ENCODE data around the gene ASMTL.
"Not testable (repeated sequence)": the region's sequence is repeated elsewhere in the genome, so short reads cannot be mapped to it uniquely, and the experiment has no call there.

ASMTL gene

DNA sequence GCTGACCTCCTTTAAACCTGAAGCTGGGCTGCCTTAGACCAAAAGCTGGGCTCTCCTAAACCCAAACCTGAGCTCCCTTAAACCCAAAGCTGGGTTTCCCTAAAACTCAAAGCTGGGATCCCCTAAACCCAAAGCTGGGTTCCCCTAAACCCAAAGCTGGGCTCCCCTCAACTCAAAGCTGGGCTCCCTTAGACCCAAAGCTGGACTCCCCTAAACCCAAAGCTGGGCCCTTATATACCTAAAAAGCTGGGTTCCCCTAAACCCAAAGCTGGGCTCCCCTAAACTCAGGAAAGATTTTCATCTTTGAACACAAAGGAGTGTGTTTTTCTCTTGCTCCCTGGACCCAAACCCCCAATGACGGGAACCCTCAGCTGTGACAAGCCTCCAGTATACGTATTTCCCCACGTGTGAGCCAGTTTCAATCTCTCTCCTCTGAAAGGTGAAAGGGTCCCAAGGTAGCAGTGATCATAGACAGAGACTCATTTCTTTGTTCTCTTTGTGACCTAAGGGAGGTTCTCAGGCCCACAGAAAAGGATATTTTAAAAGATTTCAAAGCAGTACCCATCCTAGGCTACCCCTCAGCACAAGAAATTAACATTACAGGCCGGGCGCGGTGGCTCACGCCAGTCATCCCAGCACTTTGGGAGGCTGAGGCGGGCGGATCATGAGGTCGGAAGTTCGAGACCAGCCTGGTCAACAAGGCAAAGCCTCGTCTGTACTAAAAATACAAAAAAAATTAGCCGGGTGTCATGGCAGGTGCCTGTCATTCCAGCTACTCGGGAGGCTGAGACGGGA, 31.3 kb upstream of the ASMTL start:
- no peak overlapping the region for H3K4me3 ChIP-seq

DNA sequence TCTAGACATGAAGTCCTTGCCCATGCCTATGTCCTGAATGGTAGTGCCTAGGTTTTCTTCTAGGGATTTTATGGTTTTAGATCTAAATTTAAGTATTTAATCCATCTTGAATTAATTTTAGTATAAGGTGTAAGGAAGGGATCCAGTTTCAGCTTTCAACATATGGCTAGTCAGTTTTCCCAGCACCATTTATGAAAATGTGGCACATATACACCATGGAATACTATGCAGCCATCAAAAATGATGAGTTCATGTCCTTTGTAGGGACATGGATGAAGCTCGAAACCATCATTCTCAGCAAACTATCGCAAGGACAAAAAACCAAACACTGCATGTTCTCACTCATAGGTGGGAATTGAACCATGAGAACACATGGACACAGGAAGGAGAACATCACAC, 29.8 kb upstream of the ASMTL start:
- not testable (repeated sequence) for H3K4me3 ChIP-seq
- H3K27ac ChIP-seq, result peak overlapping the region in 11 of 21 experiments; percentile 10 to 92 (median 74)

More for the DNA sequence above, 31.3 kb upstream of the ASMTL start:
- peak overlapping the region in 5 of 21 experiments; percentile 17 to 44 (median 26) for H3K27ac ChIP-seq

DNA sequence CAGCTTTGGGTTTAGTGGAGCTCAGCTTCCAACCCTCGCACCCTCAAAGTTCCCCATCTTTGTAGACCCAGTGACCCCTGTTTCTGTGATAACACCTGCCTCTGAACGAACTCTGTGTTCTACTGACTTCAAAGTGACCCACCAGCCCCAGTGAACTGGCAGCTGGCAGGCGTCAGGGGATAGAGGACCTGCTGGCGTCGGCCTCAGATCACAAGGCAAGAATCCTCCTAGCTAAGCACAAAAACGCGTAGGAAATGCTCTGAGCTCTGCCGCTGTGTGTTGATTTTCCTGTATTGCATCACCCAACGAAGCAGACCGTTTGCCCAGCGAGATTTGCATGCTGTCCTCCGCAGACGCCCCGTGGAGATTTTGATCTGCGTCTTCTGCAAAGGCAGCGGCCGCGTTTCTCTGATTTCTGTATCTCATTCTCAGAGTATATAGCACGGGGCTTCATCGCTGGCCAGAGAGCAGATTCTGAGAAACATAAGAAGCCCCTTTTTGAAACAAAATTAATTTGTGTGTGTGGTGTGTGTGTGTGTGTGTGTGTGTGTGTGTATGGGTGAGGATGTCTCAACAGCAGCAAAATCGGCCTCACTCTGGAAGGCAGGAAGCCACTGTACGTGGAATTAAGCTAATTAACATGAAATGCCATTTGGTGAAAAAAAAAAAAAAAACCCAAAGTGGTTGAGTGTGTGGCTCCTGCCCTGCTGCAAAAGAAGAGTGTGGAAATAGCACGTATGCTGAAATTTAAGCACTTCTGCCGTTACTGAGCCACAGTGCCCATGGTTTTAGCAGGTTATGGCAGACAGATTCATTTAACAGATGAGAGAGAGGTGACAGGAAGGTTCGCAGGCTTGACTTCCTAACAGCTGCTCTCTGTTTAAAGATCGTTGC, 29.2 kb upstream of the ASMTL start:
- H3K27ac ChIP-seq, result peak overlapping the region in 19 of 21 experiments; percentile 9 to 92 (median 63)
- peak overlapping the region in 1 of 7 experiments; percentile 7 for H3K4me3 ChIP-seq

DNA sequence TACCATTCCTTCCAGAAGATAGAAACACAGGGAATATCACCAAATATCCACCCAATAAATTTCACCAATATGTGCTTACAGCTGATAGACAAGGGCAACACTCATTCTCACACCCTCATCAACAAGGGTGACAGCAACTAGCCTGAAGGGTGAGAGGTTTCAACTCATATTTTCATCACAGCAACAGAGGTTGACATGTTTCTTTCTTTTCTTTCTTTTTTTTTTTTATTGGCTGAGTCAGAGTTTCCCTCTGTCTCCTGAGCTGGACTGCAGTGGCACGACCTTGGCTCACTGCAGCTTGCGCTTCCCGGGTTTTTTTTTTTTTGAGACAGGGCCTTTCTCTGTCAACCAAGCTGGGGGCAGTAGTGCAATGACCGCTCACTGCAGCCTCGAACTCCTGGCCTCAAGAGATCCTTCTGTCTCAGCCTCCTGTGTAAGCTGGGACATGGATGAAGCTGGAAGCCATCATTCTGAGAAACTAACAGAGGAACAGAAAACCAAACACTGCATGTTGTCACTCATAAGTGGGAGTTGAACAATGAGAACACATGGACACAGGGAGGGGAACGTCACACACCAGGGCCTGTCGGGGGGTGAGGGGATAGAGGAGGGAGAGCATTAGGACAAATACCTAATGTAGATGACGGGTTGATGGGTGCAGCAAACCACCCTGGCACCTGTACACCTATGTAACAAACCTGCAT, 27.5 kb upstream of the ASMTL start:
- H3K27ac ChIP-seq, result peak overlapping the region in 2 of 21 experiments; percentile 89 to 92

DNA sequence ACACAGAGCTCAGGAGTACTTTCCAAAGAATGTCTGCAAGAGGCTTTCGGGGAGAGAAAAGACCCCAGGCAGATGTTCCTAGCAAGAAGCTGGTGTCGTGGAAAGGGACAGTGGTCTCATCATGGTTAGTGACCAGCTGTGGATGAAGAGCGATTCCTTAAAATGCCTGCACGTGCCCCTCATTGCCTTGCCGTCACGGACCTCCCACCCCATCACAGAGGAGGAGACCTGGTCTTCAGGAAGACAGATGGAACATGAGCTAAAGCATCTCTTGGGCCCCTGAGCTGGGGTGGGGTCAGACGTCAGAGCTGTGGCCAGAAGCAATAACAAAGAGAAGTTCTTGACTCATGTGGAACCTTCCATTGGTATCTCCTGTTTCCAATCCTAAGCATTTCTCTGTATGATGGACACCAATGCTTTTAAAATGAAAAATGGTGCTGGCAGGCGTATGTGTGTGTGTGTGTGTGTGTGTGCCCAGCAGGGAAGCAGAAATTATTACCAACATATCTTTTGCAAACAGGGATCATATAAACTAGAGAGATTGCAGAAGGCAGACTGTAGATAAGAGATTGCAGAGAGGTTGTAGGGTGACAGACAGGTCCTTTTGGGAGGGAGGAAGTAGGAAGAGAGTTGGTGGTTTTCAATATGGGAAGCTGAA, 25.2 kb upstream of the ASMTL start:
- Histone ChIP-seq H3K27ac (no peak overlapping the region), H3K4me3 (no peak overlapping the region)

More for the DNA sequence above, 27.5 kb upstream of the ASMTL start:
- no peak overlapping the region for H3K4me3 ChIP-seq

DNA sequence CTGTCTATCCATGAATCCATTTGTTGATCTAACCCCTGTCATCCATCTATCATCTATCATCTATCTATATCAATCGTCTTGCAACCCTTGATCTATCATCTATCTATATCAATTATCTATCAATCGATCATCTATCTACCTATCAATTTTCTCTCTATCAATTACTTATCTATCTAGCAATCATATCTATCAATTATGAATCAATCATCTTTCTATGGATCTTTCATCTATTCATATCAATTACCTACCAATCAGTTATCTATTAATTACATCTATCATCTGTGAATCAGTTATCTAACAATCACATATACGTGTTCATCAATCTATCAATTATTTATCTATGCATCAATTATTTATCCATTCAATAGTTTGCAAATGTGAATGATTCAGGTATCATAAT, 24.5 kb upstream of the ASMTL start:
- no peak overlapping the region for H3K27ac ChIP-seq
- no peak overlapping the region for H3K4me3 ChIP-seq

DNA sequence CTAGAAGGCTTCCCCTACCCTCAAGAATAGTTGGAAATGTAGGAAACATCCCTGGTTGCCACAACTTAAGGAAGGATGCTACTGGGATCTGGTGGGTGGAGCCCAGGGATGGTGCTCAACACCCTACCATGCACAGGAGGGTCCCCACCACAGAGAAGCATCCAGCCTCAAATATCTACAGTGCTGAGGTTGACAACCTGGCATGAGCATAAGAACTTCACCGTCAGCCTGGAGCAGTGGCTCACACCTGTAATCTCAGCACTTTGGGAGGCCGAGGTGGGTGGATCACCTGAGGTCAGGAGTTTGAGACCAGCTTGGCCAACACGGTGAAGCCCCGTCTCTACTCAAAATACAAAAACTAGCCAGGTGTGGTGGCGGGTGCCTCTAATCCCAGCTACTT, 24.0 kb upstream of the ASMTL start:
- no peak overlapping the region for H3K4me3 ChIP-seq
- no peak overlapping the region for H3K27ac ChIP-seq

DNA sequence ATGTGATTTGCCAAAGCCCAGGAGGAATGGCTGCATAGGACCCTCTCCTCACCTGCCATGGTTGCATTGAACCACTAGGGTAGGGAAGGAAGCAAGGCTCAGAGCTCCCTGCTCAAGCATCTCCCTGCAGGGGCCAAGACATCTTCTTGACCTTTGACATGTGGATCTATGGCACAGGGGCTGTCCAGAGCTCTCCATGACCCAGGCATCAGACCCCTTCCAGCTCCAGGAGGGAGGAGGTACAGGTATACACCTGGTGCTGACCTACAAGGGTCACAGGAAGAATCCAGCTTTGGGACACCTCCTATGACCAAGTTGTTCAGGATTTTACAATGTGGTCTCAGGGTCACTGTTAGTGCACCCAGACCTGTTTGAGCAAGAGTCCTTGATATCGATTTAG, 23.2 kb upstream of the ASMTL start:
- Histone ChIP-seq H3K27ac (no peak overlapping the region), H3K4me3 (no peak overlapping the region)

DNA sequence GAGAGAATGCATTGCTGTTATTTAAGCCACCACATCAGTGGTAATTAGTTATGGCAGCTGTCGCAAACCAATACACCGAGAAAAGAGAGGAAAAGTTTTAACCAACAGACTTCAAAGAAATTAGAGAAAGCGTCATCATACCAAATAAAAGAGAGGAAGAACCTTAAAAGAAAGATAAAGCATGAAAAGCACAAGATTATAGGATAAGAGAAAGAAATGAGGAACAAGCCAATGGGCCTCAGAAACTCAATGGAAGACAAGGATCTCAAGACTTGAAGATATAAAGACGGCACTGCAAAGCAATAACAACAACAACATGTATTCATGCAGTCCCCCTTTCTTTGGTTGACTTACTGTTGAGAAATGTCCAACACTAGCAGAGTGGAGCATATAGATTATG, 22.8 kb upstream of the ASMTL start:
- no peak overlapping the region for H3K27ac ChIP-seq
- no peak overlapping the region for H3K4me3 ChIP-seq

DNA sequence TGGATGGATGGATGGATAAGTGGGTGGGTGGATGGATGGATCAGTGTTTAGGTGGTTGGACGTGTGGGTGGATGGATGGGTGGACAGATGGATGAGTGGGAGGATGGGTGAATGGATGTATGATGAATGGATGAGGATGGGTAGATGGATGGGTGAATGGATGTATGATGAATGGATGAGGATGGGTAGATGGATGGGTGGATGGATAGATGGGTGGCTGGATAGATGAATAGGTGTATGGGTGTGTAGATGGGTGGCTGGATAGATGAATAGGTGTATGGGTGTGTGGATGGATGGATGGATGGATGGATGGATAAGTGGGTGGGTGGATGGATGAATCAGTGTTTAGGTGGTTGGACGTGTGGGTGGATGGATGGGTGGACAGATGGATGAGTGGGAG, 21.9 kb upstream of the ASMTL start:
- H3K4me3 ChIP-seq, H3K27ac ChIP-seq: not testable (repeated sequence)

DNA sequence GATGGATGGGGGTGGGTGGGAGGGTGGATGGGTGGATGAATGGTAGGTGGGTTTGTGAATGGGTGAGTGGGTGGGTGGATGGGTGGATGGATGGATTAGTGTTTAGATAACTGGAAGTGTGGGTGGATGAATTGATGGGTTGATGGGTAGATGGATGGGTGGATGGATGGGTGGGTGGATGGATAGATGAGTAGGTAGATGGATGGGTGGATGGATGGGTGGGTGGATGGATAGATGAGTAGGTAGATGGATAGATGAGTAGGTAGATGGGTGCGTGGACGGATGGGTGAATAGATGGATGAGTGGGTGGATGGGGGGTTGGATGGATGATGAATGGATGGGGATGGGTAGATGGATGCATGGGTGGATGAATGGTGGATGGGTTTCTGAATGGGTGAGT, 20.3 kb upstream of the ASMTL start:
- no peak overlapping the region for H3K27ac ChIP-seq
- no peak overlapping the region for H3K4me3 ChIP-seq

DNA sequence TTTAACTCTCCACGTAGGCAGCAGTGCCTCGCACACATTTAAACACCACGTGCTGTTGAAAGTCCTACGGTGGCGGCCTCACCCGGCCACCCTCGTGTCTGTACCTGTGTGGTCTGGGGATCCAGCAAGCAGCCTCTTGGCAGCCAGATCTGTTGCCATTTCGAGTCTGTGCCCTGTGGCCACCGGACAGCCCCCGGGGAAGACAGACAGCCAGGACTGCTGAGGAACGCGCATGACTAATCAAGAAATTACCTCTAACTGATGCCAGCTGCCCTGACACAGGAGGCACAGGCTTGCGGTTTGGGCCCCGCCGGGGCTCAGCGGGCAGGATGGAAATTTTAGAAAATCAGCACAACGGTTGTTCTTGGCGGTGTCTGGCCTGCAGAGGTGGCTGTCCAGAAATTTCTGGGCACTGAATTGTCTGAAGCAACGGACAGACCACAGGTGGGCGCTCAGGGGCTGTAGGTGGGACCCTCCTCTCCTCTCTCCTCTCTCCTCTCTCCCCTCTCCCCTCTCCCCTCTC, 15.6 kb upstream of the ASMTL start:
- Histone ChIP-seq H3K4me3 (no peak overlapping the region), H3K27ac (peak overlapping the region in 10 of 21 experiments; percentile 5 to 81 (median 60))

DNA sequence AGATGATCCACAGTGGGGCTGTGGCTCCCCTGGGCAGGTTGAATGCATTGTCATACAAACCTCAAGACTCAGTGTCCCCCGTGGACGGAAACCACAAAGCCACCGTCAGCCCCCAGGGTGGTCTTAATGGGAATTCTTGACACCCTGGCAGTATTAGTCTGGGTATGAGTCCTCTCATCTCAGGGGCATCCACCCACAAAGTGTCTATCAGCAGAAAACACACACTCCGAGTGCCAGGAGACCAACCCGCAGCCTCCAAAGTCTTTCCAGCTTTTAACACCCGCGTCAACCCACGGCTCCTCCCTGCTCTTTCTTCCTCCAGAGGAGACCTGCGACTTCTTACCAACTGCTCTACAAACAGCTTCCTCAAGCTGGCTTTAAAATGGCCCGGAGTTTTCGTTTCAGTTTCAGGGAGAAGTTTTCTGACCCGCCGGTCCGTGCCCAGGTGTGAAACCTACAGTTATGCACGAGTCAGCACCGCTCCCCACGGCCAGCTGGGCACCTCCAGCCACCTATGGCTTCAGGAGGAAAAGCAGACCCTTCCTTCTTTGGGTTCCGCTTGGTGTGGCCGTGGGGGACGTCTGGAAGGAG, 14.4 kb upstream of the ASMTL start:
- peak overlapping the region in 13 of 21 experiments; percentile 6 to 81 (median 58) for H3K27ac ChIP-seq
- H3K4me3 ChIP-seq, result peak overlapping the region in 1 of 7 experiments; percentile 9

DNA sequence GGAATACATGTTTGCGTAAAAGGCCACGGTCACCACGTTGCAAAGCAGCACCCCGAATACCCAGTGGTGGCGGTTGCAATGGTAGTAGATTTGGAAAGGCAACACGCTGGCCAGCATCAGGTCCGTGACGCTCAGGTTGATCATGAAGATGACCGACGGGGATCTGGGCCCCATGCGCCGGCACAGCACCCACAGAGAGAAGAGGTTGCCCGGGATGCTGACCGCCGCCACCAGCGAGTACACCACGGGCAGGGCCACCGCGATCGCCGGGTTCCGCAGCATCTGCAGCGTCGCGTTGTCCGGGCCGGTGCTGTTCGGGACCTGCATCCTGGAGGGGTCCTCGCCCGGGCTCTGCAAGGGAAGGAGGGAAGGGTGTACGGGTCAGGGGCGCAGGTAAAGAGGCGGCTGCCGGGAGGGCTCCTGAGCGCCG, 13.5 kb upstream of the ASMTL start:
- Histone ChIP-seq H3K4me3 (no peak overlapping the region), H3K27ac (peak overlapping the region in 3 of 21 experiments; percentile 51 to 81 (median 77))

DNA sequence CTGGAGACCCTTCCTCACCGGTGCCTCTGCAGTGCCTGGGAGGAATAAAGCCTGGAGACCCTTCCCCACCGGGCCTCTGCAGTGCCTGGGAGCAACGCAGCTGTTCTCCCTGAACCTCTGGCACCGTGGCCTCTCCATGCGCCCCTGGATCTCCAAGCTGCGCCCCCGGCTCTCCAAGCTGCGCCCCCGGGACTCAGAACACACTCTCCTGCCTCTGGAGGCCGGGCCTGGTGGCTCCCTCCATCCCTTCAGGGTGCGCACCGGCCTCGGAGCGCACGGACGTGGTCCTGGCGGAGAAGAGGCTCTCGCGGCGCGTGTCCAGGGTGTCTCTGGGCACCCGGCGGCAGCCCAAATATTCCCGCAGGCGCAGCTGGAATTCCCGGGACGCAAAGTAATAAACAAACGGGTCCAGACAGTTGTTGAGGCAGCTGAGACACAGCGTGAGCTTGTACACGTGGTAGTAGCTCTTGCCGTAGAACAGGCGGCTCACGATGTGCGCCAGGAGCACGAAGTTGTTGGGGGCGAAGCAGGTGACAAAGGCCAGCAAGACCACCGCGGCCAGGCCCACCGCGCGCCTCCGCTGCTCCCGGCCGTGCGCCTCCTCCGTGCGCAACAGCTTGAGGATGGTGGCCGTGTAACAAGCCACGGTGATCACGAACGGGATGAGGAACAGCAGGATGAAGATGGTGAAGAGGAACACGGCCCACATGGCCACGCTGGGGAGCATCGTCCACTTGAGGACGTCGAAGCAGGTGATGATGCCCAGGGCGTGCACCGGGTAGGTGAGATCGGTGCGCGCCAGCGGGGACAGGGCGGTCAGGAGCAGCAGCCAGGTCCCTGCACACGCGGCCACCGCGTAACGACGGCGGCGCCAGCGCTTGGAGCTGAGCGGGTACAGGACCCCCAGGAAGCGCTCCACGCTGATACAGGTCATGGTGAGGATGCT, 12.8 kb upstream of the ASMTL start:
- H3K27ac ChIP-seq, result peak overlapping the region in 6 of 21 experiments; percentile 26 to 85 (median 64)
- H3K4me3 ChIP-seq, result no peak overlapping the region

DNA sequence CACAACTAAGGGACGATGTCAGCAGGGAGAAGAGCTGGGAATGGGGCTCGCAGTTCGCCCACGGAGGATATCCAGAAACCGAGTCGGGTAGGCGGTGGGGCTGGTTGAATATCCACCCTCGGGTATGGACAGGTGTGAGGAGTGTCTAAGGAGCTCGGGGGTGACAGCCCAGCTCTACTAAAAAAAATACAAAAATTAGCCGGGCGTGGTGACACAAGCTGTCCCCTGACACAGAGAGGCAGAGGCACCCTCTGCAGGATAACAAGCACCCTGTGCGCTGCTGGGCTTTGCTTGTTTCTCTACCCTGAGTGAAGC, 12.2 kb upstream of the ASMTL start:
- no peak overlapping the region for H3K4me3 ChIP-seq
- H3K27ac ChIP-seq, result peak overlapping the region in 8 of 21 experiments; percentile 17 to 87 (median 64)

DNA sequence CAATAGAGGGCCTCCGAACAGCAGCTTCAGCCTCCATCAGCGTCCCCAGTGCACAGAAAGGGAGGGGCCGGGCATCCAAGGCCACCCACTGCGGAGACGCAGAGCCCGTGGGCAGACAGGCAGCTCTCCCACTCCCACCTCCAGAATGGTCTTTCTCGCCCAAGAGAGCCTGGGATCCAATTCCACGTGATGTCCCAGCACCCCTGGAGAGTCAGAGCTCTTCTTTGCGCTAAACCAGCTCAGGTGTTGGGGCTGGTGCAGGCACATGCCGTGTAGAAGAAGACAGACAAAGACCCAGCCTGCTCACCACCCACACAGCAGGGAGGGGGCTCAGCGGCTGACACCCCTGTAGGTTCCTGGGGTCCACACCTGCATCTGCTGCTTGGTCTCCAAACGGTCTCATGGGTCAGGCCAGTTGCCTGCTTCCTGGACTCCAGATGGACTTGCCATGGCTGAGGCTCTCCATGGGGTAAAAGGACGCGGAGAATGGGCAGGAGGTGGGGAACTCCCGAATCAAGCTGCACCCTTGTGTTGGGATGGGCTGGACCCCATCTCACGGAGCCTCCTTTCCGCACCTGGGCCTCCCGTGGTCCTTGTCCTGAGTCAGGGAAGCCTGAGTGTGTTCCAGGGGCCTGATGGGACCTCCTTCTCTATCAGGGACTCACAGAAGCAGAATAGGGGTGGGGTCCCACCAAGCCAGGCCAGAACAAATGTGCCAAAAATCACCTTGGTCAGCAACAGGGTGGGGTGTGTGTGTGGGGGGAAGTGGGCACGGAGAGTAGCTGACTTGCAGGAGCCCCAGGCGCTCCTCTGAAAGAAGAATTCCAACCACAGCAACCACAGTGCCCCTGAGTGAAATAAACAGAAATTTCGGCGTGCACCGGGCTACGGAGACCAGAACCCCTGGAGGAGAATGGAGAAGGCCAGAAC, 11.6 kb upstream of the ASMTL start:
- no peak overlapping the region for H3K4me3 ChIP-seq
- H3K27ac ChIP-seq, result peak overlapping the region in 8 of 21 experiments; percentile 17 to 87 (median 64)

Data from skin epidermis (tissue), 12 donors.